Tibial nerve (tissue), 4 donors: ENCODE results near the gene IFT20.

ENCODE experiments used
- CTCF ChIP-seq, 5 experiments: fragments of 200-600 bp in 3 of 5; fragments of 450-650 bp in 2 of 5; sonication (generic) in 3 of 5; IDR thresholded peaks; one replicate each; pipeline ENCODE4 v1.5.1; 2016 to 2019; ENCODE audit warnings: antibody characterized with exemption in 5 of 5, mild to moderate bottlenecking in 3 of 5, moderate library complexity in 2 of 5
- EP300 ChIP-seq, 2 donors: sonication (generic); formaldehyde crosslinking; IDR thresholded peaks; one replicate each; pipeline ENCODE4 v1.6.1; 2017; ENCODE audit warnings: antibody characterized with exemption in 2 of 2, mild to moderate bottlenecking in 1 of 2
- POLR2A ChIP-seq, 2 donors: fragments of 450-650 bp; IDR thresholded peaks; one replicate each; pipeline ENCODE4 v1.6.1; 2017; ENCODE audit warnings: antibody characterized with exemption in 2 of 2, mild to moderate bottlenecking in 2 of 2, moderate library complexity in 2 of 2

- TF ChIP-seq CTCF (IDR thresholded peaks at IDR 0.05) (no peak), POLR2A (IDR thresholded peaks at IDR 0.05) (no peak), EP300 (IDR thresholded peaks at IDR 0.05) (no peak)
These were observed 33.8 kb upstream of the IFT20 start for GRCh38 chr17:28368915-28369683.
